IPS-18c (cell line): ENCODE measurements around the gene MARCHF5.
"Not testable (repeated sequence)": the region's sequence is repeated elsewhere in the genome, so short reads cannot be mapped to it uniquely, and the experiment has no call there.

Experiments
- H3K4me3 ChIP-seq: 2 replicates; pipeline ENCODE4 v1.7.0; 2013; ENCODE audit warnings: low read depth, mild to moderate bottlenecking, low read length, moderate library complexity; ENCODE audit not compliant: insufficient read depth
- H3K9me3 ChIP-seq: one replicate; pipeline ENCODE4 v1.6.1; 2013; ENCODE audit warnings: mild to moderate bottlenecking, low read length, moderate library complexity; ENCODE audit not compliant: control insufficient read depth, insufficient read depth

Gene MARCHF5

DNA sequence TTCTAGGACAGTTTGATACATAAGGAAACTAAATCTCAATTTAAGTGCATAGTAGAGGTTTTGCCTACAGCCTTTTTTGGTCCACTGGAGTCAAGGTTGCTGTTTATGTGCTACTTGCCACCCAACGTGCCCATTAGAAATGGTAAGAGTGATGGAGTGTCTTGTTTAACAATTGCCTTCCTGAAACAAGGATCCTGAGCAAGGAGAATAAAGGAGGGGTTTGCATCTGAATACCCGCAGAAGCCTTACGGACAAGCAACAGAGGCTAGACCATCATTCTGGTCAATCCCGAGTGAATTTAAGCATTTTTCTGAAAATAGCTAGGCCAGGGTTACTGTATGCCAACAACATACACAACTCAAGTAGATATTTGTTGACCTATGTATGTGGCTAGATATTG lies 63.6 kb downstream of the MARCHF5 start:
- H3K9me3 ChIP-seq = no peaks in the 10 kb centered on the region

DNA sequence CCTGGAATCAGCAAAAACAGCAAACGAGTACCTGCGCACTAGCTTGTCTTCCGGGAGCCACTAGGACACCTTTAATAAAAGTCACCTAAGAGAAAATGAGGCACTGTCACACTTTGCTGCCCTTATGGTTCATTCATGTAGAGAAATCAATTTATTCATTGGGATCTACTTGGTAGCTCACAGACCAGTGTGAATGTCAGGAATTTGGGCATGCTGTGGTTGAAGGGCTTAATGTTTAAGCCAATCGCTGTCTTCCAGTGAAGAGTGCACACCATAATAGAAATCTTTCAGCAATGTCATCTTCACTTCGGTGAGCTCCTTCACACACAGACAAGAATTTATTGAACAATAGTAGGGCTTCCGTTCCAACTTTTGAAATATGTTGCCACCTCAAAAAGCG lies 65.1 kb downstream of the MARCHF5 start:
- Histone ChIP-seq H3K9me3 (no peaks in the 10 kb centered on the region), H3K4me3 (no peak overlapping the region)

More for the DNA sequence above, 63.6 kb downstream of the MARCHF5 start:
- no peak overlapping the region for H3K4me3 ChIP-seq

DNA sequence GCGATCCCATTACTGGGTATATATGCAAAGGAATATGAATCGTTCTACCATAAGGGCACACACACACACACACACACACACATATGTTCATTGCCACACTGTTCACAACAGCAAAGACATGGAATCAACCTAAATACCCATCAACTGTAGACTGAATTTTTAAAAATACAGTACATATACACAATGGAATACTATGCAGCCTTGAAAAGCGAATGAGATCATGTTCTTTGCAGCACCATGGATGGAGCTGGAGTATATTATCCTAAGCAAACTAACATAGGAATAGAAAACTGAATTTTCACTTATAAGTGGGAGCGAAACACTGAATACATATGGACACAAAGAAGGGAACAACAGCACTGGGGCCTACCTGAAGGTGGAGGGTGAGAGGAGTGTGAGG lies 72.5 kb downstream of the MARCHF5 start:
- H3K4me3 ChIP-seq = no peak overlapping the region
- no peaks in the 10 kb centered on the region for H3K9me3 ChIP-seq

DNA sequence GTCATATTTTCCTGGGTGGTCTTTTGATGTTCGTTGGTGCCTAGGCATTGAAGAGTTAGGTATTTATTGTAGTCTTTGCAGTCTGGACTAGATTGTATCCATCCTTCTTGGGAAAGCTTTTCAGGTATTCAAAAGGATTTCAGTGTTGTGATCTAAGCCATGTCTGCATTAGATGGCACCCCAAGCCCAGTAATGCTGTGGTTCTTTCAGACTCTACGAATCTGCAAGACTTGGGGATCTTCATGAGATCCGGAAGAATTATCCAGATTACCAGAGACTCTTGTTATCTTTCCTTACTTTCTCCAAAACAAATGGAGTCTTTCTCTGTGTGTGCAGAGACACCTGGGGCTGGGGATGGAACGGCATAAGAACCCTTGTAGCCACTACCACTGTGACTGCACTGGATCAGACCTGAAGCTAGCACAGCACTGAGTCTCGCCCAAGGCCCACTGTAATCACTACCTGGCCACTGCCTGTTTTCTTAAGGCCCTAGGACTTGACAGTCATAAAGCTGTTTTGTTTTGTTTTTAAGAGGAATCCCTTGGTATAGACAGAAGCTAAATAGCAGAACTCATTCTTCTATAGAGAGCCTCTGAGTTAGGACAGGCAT lies 75.5 kb downstream of the MARCHF5 start:
- no peak overlapping the region for H3K4me3 ChIP-seq
- no peaks in the 10 kb centered on the region for H3K9me3 ChIP-seq

DNA sequence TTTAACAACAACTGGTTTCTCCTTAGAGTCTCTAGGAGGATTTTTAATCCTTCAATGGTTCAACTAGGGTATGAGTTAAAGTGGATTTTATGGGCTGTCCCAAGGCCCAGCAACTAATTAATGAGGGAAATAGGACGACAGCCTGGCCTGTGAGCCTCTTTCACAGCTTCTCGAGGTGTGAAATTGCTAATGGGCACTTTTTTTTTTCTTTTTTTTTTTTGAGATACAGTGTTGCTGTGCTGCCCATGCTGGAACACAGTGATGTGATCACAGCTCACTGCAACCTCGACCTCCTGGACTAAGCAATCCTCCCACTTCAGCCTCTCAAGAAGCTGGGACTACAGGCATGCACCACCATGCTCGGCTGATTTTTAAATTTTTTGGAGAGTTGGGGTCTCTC lies 87.0 kb downstream of the MARCHF5 start:
- Histone ChIP-seq H3K4me3 (no peak overlapping the region), H3K9me3 (no peaks in the 10 kb centered on the region)

DNA sequence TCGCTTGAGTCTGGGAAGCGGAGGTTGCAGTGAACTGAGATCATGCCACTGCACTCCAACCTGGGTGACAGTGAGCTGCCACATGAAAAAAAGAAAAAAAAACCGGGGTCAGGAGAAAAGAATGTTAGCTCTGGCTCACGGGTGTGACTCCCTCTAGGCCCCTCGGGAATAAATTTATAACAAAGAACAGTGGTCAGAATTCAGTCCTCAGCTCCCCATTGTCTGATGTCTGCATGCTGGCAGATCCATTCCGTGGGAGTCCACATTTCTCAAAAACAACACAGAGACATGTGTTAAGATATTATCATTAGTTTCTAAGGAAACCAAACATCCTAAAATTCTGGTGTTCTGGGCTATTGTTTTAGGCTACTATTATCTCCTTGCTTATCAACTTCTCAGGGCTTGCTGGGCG lies 90.6 kb downstream of the MARCHF5 start:
- no peak overlapping the region for H3K4me3 ChIP-seq

DNA sequence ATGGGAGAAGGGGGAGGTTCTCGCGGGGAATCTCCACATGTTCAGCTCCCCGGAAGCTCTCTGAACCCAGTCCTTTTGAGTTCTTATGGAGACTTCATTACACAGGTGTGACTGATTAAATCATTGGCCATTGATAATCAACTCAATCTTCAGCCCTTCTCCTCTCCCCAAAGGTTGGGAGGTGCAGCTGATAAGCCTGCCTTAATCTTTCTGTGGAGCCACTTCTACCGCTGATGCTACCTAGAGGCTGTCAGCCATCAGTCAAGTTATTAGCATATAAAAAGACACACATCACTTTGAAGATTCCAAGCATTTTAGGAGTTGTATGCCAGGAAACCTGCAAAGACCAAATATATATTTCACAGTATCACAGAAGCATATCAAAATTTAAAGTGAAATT lies 91.7 kb downstream of the MARCHF5 start:
- no peak overlapping the region for H3K4me3 ChIP-seq
- H3K9me3 ChIP-seq = no peaks in the 10 kb centered on the region

More for the DNA sequence above, 90.6 kb downstream of the MARCHF5 start:
- H3K9me3 ChIP-seq = no peaks in the 10 kb centered on the region

DNA sequence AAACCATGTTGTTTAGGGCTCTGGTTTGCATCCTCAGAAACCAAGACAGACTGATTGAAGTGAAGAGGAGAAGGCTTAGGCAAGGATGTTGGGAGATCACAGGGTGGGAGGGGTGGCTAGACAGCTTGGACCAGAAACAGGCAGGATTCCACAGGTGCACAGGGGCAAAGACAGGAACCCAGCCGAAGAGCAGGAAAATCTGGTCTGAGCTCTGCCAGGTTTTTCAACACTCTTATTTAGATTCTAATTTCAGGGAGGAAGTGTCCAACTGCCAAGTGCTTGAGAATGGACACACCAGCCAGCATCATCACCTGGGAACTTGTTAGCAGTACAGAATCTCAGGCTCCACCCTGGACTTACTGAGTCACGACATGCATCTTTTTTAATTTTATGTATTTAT lies 93.8 kb downstream of the MARCHF5 start:
- H3K4me3 ChIP-seq = no peak overlapping the region

DNA sequence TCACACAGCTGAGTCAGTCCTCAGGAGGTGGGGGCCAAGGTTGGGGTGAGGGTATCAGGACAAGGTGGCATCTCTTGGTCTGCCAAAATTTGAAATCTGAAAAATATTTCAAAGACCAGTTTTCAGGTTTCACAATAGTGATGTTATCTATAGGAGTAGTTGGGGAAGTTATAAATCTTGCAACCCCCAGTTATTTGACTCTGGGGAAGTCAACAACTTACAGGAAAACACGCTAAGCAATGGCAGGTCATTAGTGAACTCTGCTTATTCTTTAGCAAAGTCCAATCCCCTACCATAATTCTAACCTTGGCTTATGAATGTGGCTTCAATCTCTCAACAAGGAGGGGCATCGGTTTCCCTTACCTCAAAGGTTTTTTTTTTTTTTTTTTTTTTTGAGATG lies 94.9 kb downstream of the MARCHF5 start:
- H3K4me3 ChIP-seq = no peak overlapping the region
- H3K9me3 ChIP-seq = no peaks in the 10 kb centered on the region

More for the DNA sequence above, 93.8 kb downstream of the MARCHF5 start:
- H3K9me3 ChIP-seq = no peaks in the 10 kb centered on the region

DNA sequence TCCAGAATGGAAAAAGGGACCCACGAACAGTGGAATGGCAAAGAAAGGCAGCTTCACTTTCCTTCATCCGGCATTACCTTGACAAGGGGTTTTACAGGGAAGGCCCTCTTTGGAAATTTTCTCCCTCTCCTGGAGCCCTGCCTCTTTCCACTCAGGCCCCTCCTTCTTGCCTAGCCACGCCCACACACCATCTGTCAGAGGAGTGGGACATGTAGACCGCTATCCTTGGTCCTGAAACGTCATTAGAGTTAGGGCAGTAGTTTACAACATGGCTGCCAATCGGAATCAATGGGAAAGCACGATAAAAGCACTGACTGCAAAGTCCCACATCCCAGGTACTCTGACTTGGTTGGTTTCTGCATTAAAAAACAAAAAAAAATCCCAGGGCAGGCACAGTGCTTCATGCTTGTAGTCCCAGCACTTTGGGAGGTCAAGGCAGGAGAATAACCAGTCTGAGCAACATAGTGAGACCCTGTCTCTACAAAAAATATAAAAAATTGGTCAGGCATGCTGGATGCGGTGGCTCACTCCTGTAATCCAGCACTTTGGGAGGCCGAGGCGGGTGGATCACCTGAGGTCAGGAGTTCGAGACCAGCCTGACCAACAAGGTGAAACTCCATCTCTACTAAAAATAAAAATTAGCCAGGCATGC lies 96.4 kb downstream of the MARCHF5 start:
- H3K9me3 ChIP-seq = no peaks in the 10 kb centered on the region
- no peak overlapping the region for H3K4me3 ChIP-seq

DNA sequence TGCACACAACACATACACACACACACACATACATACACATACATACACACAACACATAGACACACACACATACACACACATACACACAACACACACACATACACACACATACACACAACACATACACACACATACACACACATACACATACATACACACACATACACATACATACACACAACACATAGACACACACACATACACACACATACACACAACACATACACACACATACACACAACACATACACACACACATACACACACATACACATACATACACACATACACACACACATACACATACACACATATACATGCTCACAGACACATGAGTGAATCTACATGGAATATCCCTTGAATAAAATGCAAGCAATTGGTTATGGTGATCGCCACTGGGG lies 102.2 kb downstream of the MARCHF5 start:
- H3K4me3 ChIP-seq, H3K9me3 ChIP-seq: not testable (repeated sequence)

DNA sequence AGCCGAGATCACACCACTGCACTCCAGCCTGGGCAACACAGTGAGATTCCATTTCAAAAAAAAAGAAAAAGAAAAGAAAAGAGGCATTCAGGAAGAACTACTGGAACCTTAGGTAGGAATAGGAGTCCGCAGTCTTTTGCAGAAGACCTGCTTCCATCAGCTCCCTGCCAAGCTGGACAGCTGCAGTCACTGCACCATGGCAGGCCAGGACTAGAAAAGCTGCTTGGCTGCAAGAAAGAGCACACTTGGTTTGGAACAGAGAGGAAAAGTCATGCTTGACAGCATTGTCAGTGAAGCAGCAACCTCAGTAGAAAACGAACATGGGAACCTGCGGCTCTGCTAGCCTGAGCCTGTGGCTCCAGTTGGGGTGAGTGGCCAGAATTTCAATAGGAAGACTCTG lies 104.3 kb downstream of the MARCHF5 start:
- no peak overlapping the region for H3K4me3 ChIP-seq
- no peaks in the 10 kb centered on the region for H3K9me3 ChIP-seq

DNA sequence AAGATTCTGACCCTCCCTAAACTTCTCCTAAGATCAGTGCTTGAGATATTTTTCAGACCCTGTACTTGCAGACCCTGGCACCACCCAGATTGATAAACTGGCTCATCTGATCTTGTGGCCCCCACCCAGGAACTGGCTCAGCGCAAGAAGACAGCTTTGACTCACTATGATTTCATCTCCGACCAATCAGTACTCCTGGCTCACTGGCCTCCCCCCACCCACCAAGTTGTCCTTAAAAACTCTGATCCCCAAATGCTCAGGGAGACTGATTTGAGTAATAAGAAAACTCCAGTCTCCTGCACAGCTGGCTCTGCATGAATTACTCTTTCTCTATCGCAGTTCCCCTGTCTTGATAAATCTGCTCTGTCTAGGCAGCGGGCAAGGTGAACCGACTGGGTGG lies 111.3 kb downstream of the MARCHF5 start:
- not testable (repeated sequence) for H3K4me3 ChIP-seq, H3K9me3 ChIP-seq
